Endothelial cell (in vitro differentiated cells): Measurements from ENCODE around the gene FLT1. TPM values are rescaled to one million over a fixed set of nuclear protein-coding genes. Genes with fewer than 3 reads are reported as not detected.

Source experiments
- DNase-seq: peaks from one replicate; pipeline ENCODE4 v3.0.0; 2021; ENCODE audit warnings: low spot score
- H3K27ac Mint-ChIP-seq: one replicate; pipeline ENCODE4 v1.8.0; 2021; ENCODE audit warnings: mixed read lengths, inconsistent platforms; ENCODE audit not compliant: unreplicated experiment
- H3K27me3 Mint-ChIP-seq: one replicate; pipeline ENCODE4 v1.8.0; 2021; ENCODE audit warnings: mild to moderate bottlenecking, moderate library complexity, mixed read lengths, inconsistent platforms; ENCODE audit not compliant: unreplicated experiment
- H3K36me3 Mint-ChIP-seq: one replicate; pipeline ENCODE4 v1.8.0; 2021; ENCODE audit warnings: mild to moderate bottlenecking, low read depth, mixed read lengths, inconsistent platforms; ENCODE audit not compliant: unreplicated experiment
- H3K4me1 Mint-ChIP-seq: one replicate; pipeline ENCODE4 v1.8.0; 2021; ENCODE audit warnings: mild to moderate bottlenecking, mixed read lengths, inconsistent platforms; ENCODE audit not compliant: unreplicated experiment
- H3K4me3 Mint-ChIP-seq: one replicate; pipeline ENCODE4 v1.8.0; 2021; ENCODE audit warnings: mild to moderate bottlenecking, mixed read lengths, inconsistent platforms; ENCODE audit not compliant: unreplicated experiment
- H3K9me3 Mint-ChIP-seq: one replicate; pipeline ENCODE4 v1.8.0; 2021; ENCODE audit warnings: mixed read lengths, inconsistent platforms; ENCODE audit not compliant: unreplicated experiment
- total RNA-seq: library from RNA; stranded (reverse); fragmentation: NEBNext Ultra II Directional; extraction: Animal tissue kit (Norgen Biotek cat#: 25700); gene quantifications from one replicate; pipeline ENCODE4 v1.2.1, GENCODE V29; 2021; ENCODE audit not compliant: unreplicated experiment
- TF ChIP-seq, protein P1 (sequence below): fragments of 200-600 bp; sonication (generic); IDR thresholded peaks from one replicate; pipeline ENCODE4 v1.5.0; 2021; ENCODE audit warnings: antibody characterized with exemption; ENCODE audit not compliant: unreplicated experiment

FLT1 gene
- total RNA-seq, 1 donor from 2014 or later, result 759 TPM

DNA sequence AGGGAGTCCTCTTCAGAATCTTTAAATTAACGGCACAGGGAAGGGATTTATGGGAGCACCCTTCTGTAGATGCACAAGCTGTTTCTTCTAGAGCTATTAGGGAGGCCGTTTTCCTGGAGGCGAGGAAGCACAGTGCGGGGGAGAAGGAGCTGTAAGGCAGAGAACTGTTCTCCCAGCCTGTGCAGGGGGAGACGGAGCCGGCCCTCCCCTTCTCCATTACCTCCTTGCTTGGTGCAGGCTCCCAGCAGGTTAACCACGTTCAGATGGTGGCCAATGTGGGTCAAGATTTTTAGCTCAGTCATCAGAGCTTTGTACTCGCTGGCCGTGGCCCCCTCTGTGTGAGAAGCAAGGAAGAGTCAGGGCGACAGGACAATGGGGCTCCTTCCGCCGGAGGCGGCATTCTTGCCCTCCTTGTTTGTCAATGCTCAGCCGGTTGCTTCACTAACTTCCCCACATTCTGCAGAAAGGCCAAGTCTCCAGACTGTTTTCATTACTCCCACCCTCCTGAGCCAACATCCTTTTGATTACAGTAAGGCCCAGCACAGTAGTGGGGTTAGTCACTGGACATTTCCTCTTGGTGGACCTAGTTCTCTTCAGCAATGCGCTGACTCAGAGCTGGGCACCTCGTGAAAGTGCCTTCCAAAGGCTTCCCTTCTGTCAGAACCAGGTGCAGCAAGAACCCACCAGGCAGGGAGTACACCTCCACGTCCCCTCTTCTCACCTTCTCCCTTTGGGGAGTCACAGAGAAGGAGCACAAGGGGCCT lies 165.4 kb downstream of the FLT1 start:
- TF ChIP-seq, protein P1, sequence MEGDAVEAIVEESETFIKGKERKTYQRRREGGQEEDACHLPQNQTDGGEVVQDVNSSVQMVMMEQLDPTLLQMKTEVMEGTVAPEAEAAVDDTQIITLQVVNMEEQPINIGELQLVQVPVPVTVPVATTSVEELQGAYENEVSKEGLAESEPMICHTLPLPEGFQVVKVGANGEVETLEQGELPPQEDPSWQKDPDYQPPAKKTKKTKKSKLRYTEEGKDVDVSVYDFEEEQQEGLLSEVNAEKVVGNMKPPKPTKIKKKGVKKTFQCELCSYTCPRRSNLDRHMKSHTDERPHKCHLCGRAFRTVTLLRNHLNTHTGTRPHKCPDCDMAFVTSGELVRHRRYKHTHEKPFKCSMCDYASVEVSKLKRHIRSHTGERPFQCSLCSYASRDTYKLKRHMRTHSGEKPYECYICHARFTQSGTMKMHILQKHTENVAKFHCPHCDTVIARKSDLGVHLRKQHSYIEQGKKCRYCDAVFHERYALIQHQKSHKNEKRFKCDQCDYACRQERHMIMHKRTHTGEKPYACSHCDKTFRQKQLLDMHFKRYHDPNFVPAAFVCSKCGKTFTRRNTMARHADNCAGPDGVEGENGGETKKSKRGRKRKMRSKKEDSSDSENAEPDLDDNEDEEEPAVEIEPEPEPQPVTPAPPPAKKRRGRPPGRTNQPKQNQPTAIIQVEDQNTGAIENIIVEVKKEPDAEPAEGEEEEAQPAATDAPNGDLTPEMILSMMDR, result no peak
- Mint-ChIP-seq H3K27ac (peak overlapping the region; percentile 89), H3K4me3 (peak overlapping the region; percentile 78), H3K4me1 (peaks cover 60% of the 10 kb centered on the region), H3K27me3 (peaks cover 11% of the 10 kb centered on the region), H3K36me3 (peaks cover 43% of the 10 kb centered on the region), H3K9me3 (no peaks in the 10 kb centered on the region)
- DNase-seq, result peak; percentile 51

DNA sequence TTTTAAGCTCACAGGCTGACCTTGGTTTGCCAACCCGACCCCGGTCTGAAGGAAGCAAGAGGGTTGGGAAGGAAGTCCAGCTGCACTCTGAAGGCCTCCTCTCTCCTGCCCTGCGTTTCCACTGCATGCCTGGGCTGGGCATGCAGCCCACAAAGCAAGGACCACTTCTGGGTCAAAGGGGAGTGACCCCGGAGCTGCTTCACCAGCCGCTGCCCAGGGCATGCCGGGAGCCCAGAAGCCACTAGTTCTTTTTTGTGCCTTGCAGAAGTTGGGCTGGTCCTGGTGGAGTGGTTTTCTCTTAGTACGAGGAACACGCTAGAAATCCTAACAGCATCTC lies 166.7 kb downstream of the FLT1 start:
- Mint-ChIP-seq H3K27me3 (peaks cover 11% of the 10 kb centered on the region), H3K4me1 (peaks cover 56% of the 10 kb centered on the region), H3K4me3 (no peak overlapping the region), H3K36me3 (peaks cover 42% of the 10 kb centered on the region), H3K9me3 (no peaks in the 10 kb centered on the region), H3K27ac (no peak overlapping the region)
- DNase-seq, result no peak
- TF ChIP-seq, protein P1, result no peak

DNA sequence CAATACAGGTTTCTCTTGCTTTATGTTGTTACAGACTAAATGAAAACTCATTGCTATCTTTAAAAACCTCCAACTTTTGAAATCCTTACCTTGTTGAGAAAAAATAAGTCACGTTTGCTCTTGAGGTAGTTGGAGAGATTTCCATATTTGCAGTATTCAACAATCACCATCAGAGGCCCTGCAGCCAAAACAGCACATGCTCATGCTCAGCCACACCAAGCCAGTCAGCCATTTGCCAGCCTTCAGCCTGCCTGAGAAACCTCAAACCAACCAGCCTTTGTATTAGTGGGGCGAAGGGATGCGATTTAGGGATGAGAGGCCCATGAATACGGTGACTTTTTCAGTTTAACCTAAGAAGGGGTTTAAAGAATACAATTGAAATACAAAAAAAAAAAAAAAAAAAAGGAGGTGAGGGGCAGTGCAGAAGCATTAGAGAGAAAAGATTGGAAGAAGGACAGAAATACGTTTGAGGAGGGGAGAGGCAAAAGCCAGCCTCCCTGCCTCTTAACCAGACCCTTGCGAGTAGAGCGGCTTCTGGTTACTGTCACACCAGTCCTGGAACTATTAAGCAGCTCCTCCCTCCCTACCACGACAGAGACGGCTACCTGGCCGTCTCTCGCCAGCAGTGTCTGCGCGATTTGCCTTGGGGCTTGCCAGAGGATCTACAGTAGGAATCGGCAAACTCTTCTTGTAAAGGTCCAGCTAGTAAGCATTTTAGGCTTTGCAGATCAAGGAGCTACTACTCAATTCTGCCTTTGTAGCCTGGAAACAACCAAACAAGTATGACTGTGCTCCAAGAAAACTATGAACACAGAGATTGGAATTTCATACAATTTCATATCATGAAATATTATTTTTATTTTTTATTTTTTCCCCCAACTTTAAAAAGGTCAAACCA lies 167.3 kb downstream of the FLT1 start:
- H3K9me3 Mint-ChIP-seq, result no peaks in the 10 kb centered on the region
- no peak for DNase-seq
- H3K27me3 Mint-ChIP-seq, result peaks cover 15% of the 10 kb centered on the region
- H3K27ac Mint-ChIP-seq, result peak overlapping the region; percentile 81
- H3K4me1 Mint-ChIP-seq, result peaks cover 56% of the 10 kb centered on the region
- TF ChIP-seq, protein P1, result no peak
- H3K4me3 Mint-ChIP-seq, result peak overlapping the region; percentile 23
- H3K36me3 Mint-ChIP-seq, result peaks cover 42% of the 10 kb centered on the region

DNA sequence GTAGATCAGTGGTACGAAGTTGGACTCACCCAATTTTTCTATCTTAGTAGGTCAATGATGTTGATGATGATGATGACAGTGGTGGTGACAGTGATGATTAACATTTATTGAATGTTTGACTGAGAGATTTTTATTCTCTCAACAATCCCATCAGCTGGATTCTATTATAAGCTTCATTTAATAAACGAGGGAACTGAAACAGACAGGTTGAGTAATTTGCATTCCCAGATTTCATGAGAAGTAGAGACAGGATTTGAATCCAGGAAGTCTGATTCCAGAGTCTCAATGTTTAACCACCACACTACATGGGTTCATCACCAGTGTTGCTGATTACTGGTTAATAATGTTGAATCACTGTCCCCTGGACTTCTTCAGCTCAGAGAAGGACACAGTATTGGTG lies 168.9 kb downstream of the FLT1 start:
- peaks cover 15% of the 10 kb centered on the region for H3K27me3 Mint-ChIP-seq
- DNase-seq, result no peak
- TF ChIP-seq, protein P1, result no peak
- peaks cover 51% of the 10 kb centered on the region for H3K36me3 Mint-ChIP-seq
- H3K27ac Mint-ChIP-seq, result peak overlapping the region; percentile 77
- H3K4me3 Mint-ChIP-seq, result no peak overlapping the region
- H3K9me3 Mint-ChIP-seq, result no peaks in the 10 kb centered on the region
- peaks cover 52% of the 10 kb centered on the region for H3K4me1 Mint-ChIP-seq
